Activated CD4-positive, alpha-beta T cell treated with anti-CD3 and anti-CD28 coated beads, Interleukin-2, amount 50 U/mL, for 48 hours (primary cell): ENCODE data around the gene VPS35L.
"Not testable (repeated sequence)": the region's sequence is repeated elsewhere in the genome, so short reads cannot be mapped to it uniquely, and the experiment has no call there.

ENCODE experiments used
- DNase-seq, 2 experiments: peaks; one replicate each; pipeline ENCODE4 v3.0.0-alpha.2; 2020

Gene VPS35L

DNA sequence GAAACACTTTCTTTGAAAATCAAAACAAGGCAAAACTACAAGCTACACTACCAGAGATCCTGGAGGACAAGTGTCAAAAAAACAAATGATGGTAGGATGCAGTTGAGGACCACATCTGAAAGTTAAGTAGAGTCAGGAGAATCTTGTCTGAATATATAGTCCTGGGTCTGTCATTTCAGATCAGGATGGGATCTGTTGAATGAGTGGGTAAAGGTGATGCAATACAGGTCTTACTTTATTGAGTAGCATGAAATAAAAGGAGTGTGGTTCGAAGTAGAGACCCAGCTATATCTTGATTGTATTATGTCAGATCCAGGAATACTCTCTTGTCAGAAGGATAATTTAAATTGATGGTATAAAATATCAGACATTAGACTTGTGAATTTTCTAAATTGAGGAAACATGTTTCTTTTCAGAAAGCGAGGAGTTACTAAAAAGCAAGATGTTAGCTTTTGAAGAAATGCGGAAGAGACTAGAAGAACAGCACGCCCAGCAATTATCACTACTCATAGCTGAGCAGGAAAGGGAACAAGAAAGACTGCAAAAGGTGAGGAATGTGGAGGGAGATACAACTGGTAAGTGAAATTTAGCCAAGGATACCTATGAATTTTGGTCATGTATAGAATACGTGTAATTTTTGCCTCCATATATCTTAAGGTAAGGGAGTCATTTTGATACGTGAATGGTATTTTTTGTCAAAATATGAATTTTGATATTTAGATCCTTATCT is 15.1 kb upstream of the VPS35L start:
- DNase-seq = no peak

DNA sequence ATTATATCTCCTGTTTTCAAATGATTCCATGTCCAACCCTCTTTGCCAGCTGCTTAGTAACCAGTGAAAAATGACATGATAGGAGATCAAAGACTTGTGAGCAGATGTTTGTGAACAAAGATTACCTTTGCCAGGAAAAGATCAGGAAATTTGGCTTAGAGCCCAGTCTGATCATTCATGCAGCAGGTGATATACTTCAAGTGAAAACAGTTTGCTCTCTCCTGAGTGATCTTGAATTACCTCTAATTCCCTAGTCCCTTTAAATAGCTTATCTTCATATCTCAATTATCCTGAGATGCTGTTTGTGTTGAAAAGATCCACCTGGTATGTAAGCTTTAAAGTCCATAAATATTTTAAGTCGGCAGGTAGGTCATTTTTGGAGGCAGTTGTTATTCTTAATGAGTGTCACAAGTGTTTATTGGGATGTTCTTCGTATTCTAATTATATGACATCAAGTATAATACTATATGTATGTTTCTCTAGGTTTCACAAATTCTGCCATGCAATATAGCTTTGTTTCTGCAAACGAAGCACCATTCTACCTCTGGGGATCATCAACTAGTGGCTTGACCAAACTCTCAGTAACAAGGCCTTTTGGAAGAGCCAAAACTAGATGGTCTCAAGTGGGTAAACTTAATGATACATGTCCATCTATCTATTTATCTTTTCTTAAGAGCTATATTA is 13.2 kb upstream of the VPS35L start:
- DNase-seq = no peak

DNA sequence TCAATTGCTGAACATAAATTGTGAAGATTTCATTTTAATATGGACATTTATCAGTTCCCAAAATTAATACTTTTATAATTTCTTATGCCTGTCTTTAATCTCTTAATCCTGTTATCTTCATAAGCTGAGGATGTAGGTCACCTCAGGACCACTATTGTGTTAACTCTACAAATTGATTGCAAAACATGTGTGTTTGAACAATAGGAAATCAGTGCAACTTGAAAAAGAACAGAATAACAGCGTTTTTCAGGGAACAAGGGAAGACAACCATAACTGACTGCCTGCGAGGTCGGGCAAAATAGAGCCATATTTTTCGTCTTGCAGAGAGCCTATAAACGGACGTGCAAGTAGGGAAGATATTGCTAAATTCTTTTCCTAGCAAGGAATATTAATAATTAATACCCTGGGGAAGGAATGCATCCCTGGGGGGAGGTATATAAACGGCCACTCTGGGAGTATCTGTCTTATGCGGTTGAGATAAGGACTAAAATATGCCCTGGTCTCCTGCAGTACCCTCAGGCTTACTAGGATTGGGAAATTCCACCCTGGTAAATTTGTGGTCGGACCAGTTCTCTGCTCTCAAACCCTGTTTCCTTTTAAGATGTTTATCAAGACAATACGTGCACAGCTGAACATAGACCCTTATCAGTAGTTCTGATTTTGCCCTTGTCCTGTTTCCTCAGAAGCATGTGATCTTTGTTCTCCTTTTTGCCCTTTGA is 12.1 kb upstream of the VPS35L start:
- DNase-seq = not testable (repeated sequence)

DNA sequence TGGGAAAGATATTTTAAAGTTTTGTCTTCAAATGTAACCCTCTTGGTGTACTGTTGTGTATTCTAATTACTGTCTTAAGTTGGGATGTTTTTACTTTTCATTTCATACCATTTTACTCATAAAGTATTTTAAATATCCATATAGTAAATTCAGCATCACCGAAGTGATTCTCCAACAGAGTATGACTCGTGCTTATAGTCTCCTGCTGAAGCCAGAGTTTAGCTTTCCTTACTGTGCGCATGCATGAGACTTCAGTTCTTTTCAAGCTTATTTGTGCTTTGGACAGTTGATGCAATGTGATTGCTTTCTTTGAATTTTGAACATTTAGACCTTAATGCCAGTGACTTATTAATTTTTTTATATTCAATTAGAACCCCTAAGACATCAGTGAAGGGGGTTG is 7.4 kb upstream of the VPS35L start:
- no peak for DNase-seq

DNA sequence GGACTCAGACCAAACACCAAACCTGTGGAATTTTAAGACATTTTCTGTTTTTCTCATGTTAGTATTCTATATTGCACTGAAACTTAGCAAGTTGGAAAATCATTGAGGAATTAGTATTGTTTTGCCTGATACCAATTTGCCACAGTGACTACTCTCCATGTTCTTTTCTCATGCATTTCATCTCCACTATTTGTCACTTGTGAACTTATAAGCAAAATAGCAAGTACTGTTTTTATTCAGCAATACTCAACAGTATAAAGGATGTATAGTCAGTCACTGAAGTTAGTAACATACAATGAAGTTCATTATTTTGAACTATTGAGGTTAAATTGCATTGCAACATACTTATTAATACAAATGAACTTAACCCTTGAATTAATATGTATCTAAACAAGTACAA is 5.8 kb upstream of the VPS35L start:
- no peak for DNase-seq

DNA sequence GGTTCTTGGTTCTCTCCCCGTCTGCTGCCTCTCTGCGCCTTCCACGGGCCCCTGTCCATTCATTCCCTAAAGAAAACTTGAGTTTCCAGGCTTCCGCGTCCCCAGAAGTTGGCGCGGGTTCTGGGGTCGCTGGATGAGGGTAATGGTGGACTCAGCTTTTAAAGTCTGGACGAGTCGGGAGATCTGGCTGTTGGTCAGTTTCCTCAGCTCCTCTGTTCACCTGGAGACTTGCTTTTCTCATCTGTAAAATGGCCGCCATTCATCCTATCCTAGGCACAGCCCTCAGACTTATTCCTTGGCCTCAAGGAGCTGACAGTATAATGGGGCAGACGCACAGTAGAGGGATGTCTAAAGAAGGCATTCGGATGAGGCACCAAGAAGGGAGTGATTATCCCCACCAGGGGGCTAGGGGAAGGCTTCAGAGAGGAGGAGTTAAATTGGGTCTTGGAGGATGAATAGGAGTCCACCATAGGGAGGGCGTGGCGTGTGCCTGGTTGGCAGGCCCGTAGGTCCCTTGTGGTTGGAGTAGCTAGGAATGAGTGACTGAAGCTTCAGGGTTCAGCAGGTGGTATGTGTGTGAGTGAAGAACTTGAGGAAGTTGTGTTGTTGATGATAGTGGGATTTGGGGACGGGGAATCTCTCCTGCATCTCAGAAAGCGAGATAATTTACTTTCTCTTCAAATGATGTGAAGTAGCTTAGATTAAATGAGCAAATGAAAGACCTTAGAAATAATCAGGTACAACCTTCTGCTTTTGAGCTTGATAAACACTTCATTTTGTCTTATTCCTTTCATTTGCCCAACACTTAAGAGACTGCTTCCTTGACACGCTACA is 652 bp downstream of the VPS35L start:
- DNase-seq = peak; percentile 37 to 51

DNA sequence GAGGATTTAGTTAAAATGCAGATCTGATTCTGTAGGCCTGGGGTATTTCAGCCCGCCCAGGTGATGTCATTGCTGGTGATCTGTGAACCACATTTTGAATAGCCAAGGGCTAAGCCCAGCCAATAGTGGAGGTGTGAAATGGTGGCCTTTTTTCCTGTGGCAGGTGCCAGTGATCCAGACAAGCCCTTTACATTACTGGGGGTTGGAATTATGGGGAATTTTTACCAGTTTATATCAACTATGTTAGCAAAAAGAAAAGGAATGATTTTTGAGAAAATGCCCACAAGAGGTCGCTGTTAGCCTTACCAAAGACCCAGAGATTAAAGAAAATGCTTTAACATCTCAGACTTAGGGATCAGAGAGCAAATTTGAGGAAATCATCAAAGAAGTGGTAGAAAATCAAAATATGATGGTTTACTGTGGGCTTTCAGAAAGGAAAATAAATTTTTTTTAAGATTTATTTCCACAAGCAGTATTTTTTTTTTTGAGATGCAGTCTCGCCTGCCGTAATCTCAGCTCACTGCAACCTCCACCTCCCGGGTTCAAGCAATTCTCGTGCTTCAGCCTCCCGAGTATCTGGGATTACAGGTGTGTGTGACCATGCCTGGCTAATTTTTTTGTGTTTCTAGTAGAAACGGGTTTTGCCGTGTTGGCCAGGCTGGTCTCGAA is 3.9 kb downstream of the VPS35L start:
- no peak for DNase-seq

DNA sequence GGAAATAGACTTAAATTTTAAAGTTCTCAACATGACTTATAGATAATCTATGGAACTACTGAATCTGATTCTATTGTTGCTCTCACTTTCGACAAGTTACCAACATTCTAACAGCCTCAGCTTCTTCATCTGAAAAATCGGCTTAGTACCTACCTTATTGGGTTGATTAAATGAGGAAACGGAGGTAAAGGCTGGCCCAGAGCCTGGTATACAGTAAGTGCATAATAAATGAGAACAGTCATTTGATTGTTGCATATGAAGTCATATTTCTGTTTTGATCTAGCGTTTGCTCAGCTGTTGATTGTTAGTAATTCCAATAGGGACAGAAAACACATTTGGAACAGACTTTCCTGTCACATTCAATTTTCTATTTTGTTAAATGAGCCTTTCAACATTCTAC is 4.6 kb downstream of the VPS35L start:
- DNase-seq = no peak

DNA sequence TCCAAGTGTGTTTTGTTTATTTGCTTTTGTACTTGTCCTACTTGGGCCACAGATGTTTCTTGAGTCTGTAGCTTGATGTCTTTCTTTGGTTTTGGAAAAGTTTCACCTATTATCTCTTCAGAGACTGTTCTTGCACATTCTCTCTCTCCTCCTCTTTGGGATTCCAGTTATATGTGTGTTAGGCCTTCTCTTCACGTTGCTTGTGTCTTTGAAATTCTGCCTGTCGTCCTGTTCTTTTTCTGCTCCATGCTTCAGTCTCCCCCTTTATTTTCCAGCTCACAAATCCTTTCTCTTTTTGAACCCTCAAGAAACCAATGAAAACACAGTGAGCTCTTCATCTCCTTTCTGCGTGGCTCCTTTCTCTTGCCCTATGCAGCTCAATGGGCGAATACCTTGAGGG is 7.9 kb downstream of the VPS35L start:
- DNase-seq = no peak

DNA sequence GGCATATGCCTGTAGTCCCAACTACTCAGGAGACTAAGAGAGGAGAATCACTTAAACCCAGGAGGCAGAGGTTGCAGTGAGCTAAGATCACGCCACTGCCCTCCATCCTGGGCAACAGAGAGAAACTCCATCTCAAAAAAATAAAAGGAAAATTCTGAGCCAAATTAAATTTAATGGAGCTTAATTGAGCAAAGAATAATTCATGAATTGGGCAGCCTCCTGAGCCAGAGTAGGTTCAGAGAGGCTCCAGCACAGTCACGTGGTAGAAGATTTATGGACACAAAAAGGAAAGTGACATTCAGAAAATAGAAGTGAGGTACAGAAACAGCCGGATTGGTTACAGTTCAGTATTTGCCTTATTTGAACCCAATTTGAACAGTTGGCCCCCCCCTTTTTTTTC is 10.9 kb downstream of the VPS35L start:
- no peak for DNase-seq

DNA sequence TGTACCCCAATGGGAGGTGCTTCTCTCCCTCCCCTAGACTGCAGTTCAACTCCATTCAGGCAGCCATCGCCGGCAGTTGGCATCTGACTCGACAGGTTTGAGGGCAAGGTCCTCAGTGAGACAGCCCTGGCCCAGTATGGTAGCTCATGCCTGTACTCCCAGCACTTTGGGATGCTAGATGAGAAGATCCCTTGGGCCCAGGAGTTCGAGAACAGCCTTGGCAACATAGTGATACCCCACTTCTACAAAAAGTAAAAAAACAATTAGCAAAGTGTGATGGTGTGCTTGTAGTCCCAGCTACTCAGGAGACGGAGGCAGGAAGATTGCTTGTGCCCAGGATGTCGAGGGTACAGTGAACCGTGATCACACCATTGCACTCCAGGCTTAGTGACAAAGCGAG is 12.1 kb downstream of the VPS35L start:
- DNase-seq = no peak

DNA sequence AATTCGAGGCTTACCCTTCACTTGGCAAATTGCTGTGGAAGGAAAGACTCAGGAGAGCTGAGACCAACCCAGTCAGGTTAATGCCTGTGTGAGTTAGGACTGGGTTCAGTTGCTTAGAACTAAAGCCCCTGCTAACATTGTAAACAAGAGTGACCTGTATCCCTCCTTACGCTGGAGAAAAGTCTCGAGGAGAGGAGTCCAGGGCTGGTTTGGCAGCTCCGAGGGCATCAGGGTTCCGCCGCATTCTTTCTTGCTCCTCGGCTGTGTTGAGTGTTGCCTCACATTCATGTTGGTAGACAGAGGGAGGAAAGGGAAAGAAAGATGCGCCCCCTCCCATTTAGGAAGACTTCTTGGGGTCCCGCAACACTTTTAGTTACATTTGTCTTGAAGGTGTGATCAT is 18.5 kb downstream of the VPS35L start:
- DNase-seq = no peak

DNA sequence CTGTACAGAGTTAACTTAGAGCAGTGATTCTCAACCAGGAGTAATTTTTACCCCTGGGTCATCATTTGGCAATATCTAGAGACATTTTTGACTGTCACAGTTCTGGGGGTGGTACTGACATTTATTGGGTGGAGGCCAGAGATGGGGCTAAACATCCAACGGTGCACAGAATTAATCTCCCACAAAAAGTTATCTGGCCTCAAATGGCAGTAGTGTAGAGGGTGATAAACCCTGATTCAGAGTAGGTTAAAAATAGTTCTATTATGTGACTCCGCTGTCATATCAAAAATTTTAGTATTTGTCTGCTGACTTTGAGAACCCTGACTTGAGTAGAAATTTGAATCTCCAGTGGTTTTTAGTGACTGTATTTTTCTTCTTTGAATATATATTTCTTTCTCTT is 19.1 kb downstream of the VPS35L start:
- no peak for DNase-seq

DNA sequence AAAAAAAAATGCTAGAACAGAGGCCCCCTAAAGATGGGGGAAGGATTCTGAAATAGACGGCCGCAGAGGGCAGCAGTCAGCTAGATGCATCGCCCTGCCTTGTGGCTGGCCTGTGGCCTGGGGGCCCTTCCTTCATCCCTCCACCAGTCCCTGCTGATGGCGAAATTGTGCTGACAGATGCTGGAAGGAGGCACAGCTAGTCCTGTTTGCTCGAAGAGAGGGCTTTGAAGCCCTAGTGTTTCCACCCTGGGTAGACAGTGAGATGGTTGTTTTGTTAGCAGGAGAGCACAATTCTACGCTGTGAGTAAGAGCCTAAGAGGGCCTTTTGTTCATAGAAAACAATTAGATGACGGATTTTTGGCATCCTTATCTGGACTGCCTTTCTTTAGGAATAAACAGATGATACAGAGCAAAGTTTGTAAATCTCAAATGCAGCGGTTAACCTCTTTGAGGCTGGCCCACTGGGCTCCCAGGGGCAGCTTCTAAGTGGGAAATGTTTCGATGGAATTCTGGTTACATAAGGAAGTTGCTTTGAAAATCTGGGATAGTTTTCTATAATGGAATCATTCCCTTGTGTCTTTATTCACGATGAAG is 23.0 kb downstream of the VPS35L start:
- no peak for DNase-seq

DNA sequence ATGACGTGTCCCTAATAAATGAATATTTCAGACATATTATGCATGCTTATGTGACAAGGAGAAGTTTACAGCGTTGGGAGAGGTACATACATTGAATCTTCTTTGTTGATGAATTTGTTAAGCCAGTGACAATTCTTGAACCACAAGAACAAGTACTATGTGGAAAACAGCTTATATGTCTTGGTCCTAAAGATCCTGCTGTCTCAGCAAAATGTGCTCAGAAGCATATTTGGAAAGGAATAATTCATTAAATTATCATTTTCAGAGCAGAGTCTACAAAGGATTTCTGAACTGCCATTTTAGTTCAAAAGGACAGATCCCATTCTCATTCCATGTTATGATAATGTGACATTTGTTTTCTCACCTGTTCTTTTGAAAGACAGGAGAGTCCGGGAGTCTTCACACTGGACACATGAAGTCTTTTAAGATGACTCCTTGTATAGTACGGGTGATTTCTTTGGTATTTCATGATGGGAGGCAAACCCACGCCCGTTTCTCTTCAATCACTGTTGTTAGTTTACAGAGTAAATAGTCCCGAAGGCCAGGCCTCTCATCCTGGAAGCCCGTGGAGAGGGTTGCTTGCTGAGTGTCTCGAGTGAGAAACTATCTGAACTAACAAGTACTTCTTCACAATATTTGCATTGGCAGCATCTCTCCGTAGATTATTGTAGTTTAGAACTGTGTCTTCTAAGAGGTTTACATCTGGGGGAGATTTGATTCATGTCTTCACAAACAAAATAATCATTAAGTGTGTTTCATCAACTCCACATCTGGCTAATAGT is 26.7 kb downstream of the VPS35L start:
- DNase-seq = no peak

DNA sequence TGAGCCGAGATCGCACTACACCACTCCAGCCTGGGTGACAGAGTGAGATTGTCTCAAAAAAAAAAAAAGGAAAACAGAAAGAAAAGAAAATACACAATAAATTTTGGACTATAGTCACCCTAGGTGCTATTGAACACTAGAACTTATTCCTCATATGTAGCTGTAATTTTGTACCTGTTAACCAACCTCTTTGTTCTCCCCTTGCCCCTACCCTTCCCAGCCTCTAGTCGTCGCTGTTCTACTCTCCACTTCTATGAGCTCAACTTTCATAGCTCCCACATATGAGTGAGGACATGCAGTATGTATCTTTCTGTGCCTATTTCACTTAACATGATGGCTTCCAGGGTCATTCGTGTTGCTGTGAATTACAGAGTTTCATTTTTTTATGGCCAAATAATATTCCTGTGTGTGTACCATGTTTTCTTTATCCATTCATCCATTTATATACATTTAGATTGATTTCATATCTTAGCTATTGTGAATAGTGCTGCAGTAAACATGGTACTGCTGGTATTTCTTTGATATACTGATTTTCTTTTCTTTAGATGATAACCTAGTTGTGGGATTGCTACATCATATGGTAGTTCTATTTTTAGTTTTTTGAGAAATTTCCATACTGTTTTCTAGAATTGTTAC is 28.3 kb downstream of the VPS35L start:
- peak; percentile 12 to 21 for DNase-seq

DNA sequence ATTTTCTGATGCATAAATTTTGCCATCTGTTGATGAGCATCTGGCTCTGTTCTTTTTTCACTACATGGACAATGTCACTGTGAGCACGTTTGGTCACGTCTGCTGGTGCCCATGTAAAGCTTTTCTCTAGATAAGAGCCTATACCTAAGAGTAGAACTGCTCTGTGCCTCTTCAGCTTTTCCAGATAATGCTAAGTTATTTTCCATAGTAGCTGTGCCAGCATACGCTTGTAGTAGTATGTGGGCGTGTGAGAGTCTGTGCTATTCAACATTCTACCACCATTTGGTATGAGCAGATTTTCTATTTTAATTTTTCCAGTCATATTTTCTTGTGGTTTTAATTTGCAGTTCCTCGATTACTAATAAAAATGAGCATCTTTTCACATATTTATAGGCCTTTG is 33.2 kb downstream of the VPS35L start:
- DNase-seq = peak in 1 of 2 experiments; percentile 10

DNA sequence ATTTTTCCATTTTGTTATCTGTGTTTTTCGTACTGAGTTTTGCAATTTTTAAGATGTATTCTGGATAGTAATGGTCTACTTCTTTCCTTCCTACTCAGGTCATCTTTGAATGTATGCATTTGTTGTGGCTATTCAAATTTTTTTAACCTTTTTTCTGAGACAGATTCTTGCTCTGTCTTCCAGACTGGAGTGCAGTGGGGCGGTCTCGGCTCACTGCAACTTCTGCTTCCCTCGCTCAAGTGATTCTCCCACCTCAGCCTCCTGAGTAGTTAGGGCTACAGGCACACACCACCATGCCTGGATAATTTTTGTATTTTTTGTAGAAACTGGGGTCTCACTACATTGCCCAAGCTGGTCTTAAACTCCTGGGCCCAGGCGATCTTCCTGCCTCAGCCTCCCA is 33.6 kb downstream of the VPS35L start:
- DNase-seq = no peak

DNA sequence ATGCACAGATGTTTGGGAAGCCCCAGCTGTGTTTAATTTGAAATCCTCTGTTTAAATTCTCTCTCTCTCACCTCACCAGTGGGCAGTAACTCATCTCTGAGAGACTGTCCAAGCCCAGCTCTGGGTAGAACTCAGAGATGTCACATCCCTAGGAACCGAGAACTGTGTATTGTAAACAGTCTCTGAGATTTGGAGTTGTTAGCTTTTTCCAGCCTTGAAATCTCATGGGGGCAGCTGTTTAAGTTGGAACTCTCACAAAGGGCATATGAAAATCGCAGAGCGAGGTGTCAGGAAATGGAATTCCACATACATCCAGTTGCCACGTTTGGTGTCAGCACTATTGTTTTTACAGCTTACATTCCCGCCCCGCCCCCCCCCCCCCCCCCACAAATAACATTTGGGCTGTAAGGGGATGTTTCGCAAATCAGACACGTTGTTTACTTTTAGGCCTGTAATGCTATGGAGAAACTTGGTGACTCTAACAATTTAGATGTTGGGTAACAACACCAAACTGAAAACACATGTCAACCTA is 34.3 kb downstream of the VPS35L start:
- no peak for DNase-seq

DNA sequence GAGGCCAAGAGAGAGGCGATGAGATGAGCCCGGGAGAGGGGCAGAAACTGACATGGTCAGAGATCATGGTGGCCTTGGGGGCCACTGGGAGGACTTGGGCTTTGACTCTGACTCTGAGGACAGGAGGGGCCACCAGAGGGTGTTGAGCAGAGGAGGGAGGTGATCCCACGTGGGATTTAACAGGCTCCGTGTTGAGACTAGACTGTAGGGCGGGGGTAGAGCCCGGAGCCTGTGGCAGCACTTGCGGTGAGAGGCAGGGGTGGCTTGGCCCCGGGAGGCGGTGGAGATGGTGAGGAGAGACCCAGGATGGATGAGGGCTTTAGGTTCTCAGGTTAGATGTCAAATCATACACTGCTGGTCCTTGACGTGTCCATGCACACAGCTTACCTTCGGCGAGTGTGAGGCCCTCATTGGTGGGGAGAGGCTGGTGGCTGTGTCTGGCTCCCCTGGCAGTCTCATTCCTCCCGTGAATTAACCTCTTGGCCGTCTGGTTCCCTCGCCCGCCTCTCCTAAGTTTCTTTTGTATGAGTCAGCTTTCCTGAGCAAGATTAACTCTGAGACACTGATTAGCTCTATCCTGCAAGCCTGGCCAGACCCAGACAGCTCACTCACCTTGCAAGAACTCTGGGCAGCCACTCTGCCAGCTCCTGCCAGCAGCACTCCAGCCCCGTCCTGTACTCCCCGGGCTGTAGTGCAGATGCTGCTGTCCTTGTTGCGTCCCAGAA is 39.7 kb downstream of the VPS35L start:
- DNase-seq = no peak
